DLD1 (cell line): ENCODE measurements around the gene BICDL1.

ENCODE experiments used
- in situ Hi-C: cut with HindIII; loops from 2 replicates; pipeline ENCODE4 v1.10.0; 2017; ENCODE audit warnings: low sequenced_read_pairs

Gene BICDL1

GRCh38 chr12:120078868-120079267 lies 89.8 kb downstream of the BICDL1 start:
- in situ Hi-C loops: no loop called here

GRCh38 chr12:120079411-120080400 lies 90.7 kb downstream of the BICDL1 start:
- in situ Hi-C loops: no loop called here

- in situ Hi-C loops: no loop called here
These were observed 92.6 kb downstream of the BICDL1 start for GRCh38 chr12:120081641-120082040.

- in situ Hi-C loops: no loop called here
These were observed 97.0 kb downstream of the BICDL1 start for GRCh38 chr12:120085920-120086645.

- in situ Hi-C loops: no loop called here
These were observed 98.0 kb downstream of the BICDL1 start for GRCh38 chr12:120086801-120087621.

- in situ Hi-C loops: no loop called here
These were observed 100.1 kb downstream of the BICDL1 start for GRCh38 chr12:120089105-120089504.

- in situ Hi-C loops: no loop called here
These were observed 100.8 kb downstream of the BICDL1 start for GRCh38 chr12:120089796-120090195.

GRCh38 chr12:120090206-120090605 lies 101.2 kb downstream of the BICDL1 start:
- in situ Hi-C loops: no loop called here

GRCh38 chr12:120090626-120091295 lies 101.7 kb downstream of the BICDL1 start:
- in situ Hi-C loops: no loop called here

- in situ Hi-C loops: no loop called here
These were observed 102.5 kb downstream of the BICDL1 start for GRCh38 chr12:120091371-120092090.

- in situ Hi-C loops: no loop called here
These were observed 103.7 kb downstream of the BICDL1 start for GRCh38 chr12:120092551-120093335.

- in situ Hi-C loops: no loop called here
These were observed 104.2 kb downstream of the BICDL1 start for GRCh38 chr12:120093336-120093591.

GRCh38 chr12:120093592-120094355 lies 104.7 kb downstream of the BICDL1 start:
- in situ Hi-C loops: no loop called here

GRCh38 chr12:120094485-120094884 lies 105.4 kb downstream of the BICDL1 start:
- in situ Hi-C loops: no loop called here

GRCh38 chr12:120095331-120095730 lies 106.3 kb downstream of the BICDL1 start:
- in situ Hi-C loops: no loop called here

- in situ Hi-C loops: no loop called here
These were observed 106.7 kb downstream of the BICDL1 start for GRCh38 chr12:120095736-120096135.

GRCh38 chr12:120096671-120097202 lies 107.7 kb downstream of the BICDL1 start:
- in situ Hi-C loops: no loop called here

GRCh38 chr12:120098756-120099470 lies 109.9 kb downstream of the BICDL1 start:
- in situ Hi-C loops: no loop called here
